Right lobe of liver (tissue), 4 donors: Measurements from ENCODE around the gene GLB1L2.

ENCODE experiments used
- CTCF ChIP-seq, 4 donors: fragments of 200-600 bp in 3 of 4; fragments of 450-650 bp in 1 of 4; IDR thresholded peaks; one replicate each; pipeline versions ENCODE4 v1.5.1 to v1.8.0; 2016 to 2022; ENCODE audit warnings: antibody characterized with exemption in 4 of 4, mild to moderate bottlenecking in 2 of 4
- POLR2A ChIP-seq: fragments of 450-650 bp; IDR thresholded peaks from one replicate; pipeline ENCODE4 v1.6.1; 2017; ENCODE audit warnings: antibody characterized with exemption, mild to moderate bottlenecking
- donor health status: DM: no; HTN: no; CAD: no.
- donor health status: DM: no; HTN: no; CAD: no.
- donor health status: DM: no; HTN: yes; CAD: no.

GRCh38 chr11:134380785-134381184 lies 49.0 kb downstream of the GLB1L2 start:
- no peak for TF ChIP-seq CTCF (IDR thresholded peaks at IDR 0.05)
- no peak for TF ChIP-seq POLR2A
